ENCODE measurements around the gene LMNB1.

DNA sequence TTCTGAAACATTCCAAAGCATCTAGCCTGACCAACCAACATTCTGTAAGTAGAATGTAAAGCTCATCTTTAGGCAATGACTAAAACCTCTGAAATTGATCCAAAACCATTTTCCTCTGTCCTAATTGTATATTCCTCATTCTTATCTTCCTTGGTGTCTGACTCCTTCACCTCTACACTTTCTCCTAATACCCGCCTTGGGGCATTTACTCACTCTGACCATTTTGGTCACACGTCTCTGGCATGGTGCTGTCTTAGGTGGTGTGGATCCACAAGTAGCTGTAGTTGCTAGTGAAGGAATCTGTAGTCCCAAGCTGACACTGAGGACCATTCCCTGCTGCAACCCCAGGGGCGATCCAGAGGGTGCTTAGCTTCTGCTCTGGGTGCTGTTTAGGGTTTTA is 40.8 kb upstream of the LMNB1 start:
- TF ChIP-seq, protein P1, sequence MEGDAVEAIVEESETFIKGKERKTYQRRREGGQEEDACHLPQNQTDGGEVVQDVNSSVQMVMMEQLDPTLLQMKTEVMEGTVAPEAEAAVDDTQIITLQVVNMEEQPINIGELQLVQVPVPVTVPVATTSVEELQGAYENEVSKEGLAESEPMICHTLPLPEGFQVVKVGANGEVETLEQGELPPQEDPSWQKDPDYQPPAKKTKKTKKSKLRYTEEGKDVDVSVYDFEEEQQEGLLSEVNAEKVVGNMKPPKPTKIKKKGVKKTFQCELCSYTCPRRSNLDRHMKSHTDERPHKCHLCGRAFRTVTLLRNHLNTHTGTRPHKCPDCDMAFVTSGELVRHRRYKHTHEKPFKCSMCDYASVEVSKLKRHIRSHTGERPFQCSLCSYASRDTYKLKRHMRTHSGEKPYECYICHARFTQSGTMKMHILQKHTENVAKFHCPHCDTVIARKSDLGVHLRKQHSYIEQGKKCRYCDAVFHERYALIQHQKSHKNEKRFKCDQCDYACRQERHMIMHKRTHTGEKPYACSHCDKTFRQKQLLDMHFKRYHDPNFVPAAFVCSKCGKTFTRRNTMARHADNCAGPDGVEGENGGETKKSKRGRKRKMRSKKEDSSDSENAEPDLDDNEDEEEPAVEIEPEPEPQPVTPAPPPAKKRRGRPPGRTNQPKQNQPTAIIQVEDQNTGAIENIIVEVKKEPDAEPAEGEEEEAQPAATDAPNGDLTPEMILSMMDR (IDR thresholded peaks at IDR 0.05) = no peak
- no peak for TF ChIP-seq POLR2AphosphoS5 (IDR thresholded peaks at IDR 0.05)
- no peak for TF ChIP-seq POLR2A (IDR thresholded peaks at IDR 0.05)
